T-helper 22 cell (primary cell): ENCODE data around the gene PRKCQ.
A peak's percentile ranks its signal among the peaks of the same experiment; 100 is the strongest.
"Not testable (repeated sequence)": the region's sequence is repeated elsewhere in the genome, so short reads cannot be mapped to it uniquely, and the experiment has no call there.

Source experiments
- DNase-seq: peaks from one replicate; pipeline ENCODE4 v3.0.0-alpha.2; 2020; ENCODE audit warnings: low read depth

The PRKCQ gene

DNA sequence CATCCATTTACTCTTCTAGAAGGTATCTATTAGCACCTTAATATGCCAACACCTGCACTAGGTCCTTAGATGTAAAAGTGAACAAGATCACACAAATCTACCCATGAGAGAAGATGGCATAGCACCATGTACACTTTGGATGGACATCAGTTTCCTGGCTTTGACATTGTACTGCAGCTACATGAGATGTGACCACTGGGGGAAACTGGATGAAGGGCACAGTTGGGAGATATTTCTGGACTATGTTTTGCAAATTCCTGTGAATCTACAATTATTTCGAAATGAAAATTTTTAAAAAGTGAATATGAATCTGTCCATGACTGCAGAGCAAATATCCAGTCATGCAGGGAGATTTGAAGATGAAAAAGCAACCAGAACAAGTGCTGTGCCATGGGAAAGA, 124.5 kb downstream of the PRKCQ start:
- no peak for DNase-seq

DNA sequence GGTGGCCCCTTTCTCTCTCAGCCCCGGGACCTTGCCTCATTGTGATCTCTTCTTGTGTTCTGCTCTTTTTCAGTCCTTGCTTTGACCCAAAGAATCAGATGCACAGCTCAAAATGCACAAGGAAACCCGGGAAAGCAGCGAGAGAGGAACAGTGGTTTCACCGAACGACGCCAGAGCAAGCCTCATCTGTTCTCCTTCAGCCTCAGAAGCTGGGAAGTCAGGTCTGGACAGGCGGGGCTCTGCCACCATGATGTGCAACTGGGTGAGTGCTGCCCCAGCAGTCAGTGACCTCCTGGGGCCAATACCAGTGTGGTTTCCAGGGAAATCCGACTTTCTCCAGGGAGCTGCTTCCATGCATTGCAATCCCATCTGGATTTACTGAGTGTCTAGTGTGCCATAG, 133.4 kb downstream of the PRKCQ start:
- DNase-seq, result no peak

DNA sequence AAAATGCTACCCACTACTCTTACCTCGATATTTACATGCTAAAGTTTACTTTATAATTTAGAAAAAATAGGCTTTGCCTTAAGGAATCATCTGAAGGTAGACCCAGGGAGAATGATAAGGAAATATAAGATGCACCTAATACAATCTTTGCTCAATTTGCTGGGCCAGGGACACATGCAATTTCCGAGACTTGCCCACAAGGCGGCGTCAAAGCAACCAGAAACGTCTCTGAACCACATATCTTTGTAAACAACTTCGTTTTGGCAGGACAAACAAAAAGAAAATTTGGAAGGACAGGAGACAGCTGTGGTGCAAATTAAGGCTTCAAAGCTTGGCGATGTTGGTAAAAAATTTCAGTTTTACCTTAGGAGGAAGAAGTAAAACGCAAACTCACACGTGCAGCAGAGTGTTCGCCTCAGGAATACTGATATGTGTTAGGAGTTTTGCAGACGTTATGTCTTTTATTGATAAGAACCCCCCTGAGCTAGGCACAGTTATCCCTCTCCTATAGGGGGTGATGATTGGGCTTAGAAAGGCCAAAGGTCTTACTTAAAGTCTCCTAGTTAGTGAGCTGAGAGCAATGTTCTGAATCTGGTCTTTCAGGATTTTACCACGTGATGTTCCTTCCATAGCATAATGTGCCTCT, 134.3 kb downstream of the PRKCQ start:
- DNase-seq, result peak; percentile 9

DNA sequence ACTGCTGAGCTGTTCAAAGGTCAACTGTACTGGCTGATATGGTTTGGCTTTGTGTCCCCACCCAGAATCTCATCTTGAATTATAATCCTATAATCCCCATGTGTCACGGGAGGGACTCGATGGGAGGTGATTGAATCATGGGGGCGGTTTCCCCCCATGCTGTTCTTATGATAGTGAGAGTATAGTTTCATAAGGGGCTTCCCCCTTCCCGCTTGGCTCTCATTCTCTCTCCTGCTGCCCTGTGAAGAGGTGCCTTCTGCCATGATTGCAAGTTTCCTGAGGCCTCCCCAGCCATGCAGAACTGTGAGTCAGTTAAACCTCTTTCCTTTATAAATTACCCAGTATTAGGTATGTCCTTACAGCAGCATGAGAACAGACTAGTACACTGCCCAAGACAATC, 140.2 kb downstream of the PRKCQ start:
- not testable (repeated sequence) for DNase-seq

DNA sequence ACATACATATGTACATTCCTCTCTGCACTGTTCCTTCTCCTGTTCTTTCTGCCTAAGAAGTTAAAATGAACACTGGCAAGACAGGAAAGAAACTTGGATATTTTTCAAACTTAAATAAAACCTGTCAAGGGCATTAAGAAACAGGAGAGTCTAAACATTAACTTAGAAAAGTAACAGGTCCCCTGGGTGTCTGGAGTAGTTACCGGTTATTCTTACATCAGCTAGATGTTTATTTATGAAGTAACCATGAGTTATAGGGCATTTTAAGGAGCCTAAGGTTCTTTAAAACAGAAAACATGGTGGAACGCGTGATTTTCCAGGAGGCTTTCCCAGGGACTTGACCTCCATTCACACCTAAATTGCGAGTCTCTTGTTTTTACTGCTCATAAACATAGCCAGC, 148.2 kb downstream of the PRKCQ start:
- no peak for DNase-seq

DNA sequence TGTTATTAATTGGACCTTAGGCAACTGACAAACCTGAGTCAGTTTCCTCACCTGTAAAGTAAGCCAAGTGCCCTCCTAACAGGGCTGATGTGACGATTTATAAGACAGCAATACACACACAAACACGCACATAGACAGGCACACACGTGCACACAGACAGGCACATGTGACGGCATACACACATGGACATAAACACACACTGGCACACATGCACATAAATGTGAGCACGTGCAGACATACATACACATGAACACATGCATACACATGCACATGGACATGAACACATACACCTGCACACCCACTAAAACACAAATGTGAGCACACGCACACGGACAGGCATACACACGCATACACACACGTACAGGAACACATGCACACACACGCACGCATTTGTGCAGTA, 148.9 kb downstream of the PRKCQ start:
- DNase-seq, result no peak

DNA sequence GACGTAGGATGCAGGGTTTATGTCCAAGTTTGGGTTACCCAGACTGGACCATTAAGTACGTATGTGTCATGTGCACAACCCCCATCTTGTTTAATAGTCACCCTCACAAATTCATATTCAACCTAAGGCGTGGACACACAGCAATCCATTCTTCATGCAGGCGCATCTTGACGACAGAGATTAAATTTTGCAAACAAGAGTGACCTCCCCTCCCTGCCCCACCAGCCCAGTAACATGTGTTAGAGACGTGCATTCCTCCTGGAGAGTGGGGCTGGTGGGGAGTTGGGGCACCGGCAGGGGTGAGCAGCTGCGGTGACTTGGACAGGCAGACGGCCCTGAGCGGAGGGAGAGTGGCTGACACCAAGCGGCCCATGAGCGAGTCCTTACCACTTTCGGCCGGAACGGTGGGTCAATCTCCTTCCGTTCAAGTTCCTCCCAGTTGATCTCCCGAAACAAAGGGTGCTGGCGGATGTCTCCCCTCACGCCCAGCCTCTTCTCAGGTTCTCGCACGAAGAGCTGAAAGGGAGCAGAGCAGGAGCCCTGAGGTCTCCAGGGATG, 149.6 kb downstream of the PRKCQ start:
- no peak for DNase-seq

DNA sequence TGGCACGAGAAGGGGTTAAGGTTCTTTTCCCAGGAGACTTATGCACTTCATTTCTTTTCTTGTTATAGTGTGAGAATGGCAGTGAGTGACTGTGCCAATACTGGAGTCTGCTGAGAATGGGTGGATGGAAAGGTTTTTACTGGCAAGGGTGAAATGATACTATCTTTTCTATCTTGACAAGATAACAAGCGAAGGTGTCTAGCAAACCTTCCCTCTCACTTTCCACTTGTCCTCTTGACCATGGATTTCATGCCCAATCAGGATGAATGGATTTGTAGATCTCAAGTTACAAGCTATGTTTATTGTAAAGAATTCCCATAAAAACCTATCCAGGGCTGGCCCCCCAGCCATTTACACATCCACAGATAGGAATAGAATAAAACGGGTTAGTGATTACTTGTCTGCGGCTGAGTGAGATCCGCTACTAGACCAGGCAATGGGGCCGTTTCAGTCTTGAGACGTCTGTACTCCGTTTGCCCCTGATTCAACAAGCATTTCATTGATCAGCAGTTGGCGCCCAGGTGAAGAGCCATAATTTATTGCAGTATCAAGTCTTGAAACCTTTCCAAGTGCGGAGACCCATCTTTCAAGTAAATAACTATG, 152.6 kb downstream of the PRKCQ start:
- DNase-seq, result no peak

DNA sequence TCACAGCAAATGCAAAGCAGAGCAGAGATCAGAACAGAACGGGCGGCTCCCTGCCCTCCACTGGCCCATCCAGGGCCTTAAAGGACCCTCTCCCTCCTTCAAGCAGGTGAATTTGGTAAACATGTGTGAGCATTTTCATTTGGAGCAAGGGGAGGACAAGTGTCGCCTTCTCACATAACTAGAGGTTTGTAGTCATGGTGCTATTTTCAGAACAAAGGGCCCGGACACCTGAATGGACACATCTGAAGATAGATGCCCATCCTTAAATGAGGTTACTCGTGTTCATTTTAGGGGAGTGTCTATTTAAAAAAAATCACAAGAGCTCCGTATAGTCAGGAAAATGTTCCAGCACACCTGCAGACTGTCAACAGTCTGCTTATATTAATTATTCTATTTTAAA, 153.8 kb downstream of the PRKCQ start:
- DNase-seq, result no peak

DNA sequence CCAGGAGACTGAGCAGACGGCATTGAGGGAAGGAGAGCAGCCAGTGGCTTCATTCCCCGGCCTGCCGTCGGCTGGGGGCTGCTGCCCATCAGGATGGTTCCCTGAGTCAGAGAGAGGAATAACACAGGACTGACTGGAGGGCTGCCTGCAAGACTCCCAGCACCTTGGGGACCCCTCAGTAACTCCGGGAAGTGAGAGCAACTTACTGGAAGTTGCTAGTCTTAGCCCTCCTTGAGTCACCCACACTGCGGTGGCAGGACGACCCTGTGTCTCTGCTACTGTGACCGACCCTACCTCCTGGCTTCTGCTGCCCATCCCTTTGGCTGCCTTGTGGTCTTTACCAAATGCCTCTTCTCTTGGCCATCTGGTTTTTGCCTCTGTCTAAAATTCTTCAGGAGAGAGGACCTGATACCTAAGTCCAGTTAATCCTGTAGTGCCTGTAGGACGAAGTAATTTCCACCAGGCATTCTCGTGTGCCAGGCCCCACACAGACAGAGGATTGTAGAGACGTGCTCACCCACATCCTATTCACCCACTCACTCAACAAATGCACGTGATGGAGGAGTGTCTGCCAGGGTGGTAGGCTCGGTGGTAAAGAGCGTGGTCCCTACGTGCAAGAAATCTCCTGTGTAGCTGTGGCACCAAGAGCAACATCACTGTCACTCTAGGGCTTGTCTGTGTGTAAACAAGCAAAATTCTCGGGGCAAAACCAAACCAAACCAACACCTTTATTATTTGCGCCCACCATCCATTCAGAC, 156.5 kb downstream of the PRKCQ start:
- DNase-seq, result no peak

DNA sequence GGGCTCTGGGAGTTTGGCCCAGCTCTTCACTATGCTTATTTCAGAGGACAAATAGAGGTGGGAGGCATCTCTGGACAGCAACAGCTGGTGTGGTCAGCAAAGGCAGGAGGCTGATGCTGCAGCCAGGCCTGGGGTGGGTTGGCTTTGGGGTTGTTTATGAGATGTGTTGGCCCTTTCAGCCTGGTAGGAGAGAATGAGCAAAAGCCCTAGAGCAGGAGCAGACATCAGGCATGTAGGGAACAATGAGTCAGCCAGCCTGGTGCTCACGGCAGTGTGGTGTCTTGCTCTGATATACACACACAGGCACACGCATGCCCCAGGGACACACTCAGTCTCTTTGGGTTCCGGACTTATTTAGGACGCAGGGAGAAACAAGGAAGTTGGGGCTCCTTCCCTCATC, 157.1 kb downstream of the PRKCQ start:
- DNase-seq, result no peak

DNA sequence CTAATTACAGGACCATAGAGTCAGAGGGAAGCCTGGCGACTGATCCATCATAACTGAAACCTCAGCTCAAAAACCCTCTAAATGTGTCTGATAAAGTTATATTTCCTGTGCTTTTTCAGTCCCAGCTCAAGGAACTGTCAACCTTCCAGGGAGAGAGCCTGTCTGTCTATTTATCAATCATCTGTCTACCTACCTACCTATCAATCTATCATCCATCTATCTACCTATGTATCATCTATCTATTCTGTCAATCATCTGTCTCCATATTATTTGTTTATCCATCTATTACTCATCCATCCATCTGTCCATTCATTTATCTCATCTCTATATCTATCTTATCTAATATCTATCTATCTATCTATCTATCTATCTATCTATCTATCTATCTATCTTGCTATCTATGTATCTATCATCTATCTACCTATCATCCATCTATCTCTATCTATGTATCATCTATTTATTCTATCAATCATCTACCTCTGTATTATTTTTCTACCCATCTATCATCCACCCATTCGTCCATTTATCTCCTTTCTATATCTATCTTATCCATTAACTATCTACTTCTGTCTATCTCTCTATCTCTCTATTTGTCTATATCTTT, 161.4 kb downstream of the PRKCQ start:
- DNase-seq, result no peak

DNA sequence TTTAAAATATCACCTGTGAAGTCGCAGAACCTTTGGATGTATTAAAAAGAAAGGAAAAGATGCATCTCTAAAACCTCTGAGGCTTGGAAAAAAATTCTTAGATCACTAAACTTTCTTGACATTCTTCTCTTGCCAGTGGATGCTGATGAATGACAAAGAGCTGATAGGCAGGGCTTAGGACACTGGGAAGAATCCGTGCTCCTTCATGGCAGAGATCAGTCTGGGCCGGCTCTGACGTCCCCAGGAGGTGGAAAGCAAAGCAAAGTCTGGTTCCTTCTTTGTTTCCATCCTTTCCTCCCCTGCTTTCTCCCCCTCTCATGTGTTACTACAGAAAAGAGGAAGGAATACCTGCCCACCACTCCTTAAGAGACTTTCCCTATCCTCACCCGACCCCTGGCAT, 161.9 kb downstream of the PRKCQ start:
- DNase-seq, result no peak

DNA sequence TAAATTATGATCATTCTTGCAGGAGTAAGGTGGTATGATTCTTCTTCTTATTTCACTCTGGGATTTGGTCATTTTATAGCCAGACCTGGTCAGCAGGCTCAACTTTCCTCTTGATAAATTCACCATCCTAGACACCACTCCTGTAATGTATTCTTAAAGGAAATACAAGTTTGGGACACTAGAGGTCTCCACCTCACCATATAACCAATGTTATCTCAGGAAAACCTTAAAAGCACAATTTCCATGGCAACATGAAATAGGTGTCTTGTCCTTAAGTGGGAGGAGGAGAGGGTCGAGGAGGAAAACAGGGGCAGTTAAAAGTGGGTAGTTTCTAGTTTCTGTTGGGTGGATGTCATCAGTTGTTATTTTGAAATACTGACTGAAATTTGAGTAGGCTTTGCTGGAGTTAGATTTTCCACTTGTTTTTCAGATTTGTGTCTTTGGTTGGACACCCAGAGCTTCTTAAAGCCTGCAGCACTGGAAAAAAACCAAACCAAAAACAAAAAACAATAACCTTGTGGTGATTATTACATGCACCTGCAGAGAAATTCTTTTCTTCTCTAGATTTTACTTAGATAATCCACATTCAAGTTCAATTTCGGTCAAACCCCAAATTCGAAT, 163.1 kb downstream of the PRKCQ start:
- no peak for DNase-seq

DNA sequence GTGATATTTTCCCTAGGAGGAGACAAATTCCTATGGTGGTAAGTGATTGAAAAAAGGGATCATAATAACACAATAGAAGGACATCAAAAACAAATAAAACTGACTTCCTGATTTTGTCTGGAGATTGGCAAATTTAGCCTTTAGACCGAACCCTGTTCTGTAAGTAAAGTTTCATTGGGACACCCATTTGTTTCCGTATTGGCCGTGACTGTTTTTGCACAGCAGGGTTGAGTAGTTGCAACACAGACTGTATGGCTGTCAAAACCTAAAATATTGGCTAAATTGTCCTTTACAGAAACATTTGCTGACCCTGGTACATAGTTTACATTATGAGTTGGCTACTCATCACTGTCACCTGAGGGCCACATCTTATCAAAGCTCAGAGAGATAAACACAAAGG, 168.6 kb downstream of the PRKCQ start:
- no peak for DNase-seq

DNA sequence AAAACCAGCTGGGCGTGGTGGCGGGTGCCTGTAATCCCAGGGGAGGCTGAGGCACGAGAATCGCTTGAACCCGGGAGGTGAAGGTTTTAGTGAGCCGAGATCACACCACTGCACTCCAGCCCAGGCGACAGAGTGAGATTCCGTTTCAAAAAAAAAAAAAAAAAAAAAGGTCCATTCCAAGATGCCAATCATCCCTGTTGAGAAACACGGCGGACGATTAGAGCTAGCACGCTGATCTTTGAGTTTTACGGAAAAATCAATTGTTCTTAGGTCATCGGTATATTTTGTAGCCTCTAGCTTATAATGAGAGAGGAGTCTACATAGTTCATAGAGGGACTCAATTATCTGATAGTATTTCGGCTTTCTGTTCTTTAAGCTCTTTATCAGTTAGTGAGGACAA, 169.2 kb downstream of the PRKCQ start:
- no peak for DNase-seq

DNA sequence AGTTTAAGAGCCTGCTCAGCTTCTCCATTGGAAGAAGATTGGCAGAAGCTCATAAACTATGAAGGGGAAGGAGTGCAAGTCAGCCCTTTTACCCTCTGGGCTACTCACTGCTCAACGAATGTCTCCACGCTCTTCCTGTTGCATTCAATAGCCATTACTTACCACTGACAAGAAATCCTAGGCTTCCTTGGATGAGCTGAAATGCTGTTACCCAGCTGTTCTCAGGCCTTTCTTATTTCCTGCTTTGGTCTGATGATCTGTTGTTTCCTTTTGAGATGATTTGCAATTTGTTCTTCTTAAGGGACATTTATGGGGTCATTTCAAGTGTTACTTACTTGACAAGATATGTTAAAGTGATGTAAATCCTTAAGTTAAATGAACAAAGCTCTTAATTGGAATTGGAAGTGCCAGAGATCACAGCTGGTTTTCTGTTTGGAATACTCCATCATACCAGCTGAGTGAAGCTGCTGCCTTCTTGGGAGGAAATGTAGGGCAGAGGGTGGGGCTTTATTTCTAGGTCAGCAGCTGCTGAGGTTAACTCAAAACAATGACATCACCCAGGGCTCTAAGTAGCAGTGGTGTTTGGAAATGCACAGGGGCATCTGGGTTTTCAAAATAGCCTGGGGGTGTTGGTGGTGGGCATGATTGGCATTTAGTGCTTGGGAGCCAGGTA, 170.0 kb downstream of the PRKCQ start:
- DNase-seq, result peak; percentile 39

DNA sequence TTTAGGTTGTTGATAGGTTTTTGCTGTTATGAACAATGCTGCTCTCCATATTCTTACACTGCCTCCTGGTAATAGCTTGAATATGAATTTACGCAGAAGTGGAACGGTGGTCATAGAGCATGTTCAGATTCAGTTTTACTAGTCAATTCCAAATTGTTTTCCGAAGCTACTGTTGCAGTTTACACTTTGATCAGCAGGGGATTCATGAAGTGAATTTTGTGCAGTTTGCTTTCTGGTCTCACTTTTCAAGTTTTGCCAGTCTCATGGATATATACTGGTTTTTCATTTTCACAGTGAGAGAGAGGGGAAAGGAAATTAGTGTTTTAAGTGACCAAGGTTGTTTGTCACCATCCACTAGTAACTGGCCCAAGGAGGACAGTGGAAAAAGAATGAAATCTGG, 171.3 kb downstream of the PRKCQ start:
- DNase-seq, result no peak

DNA sequence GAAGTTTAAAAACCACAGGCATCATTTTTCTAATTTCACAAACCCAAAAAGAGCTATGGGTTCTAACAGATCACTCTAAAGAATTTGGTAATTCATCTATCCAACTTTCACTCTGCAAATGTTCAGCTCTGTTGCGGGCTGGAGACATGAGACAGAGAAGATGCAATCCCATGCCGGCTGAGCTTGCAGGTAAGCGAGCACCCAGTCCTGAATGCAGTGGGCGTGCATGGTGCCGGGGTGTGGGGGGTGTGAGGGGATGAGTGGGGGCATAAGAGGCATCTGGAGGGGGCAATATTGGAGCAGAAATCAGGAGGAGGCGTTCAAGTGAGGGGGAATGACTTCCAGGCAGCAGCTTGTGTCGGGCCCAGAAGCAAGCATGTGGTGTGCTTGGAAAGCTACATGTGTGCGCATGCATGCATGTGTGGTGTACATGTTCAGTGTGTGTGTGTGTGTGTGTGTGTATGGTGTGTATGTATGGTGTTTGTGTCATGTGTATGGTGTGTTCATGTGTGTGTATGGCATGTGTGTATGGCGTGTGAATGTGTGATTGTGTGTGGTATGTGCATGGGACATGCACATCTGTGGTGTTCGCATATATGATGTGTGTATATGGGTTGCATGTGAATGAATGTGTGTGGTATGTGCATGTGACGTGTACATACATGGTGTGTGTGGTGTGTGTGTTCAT, 172.9 kb downstream of the PRKCQ start:
- no peak for DNase-seq

DNA sequence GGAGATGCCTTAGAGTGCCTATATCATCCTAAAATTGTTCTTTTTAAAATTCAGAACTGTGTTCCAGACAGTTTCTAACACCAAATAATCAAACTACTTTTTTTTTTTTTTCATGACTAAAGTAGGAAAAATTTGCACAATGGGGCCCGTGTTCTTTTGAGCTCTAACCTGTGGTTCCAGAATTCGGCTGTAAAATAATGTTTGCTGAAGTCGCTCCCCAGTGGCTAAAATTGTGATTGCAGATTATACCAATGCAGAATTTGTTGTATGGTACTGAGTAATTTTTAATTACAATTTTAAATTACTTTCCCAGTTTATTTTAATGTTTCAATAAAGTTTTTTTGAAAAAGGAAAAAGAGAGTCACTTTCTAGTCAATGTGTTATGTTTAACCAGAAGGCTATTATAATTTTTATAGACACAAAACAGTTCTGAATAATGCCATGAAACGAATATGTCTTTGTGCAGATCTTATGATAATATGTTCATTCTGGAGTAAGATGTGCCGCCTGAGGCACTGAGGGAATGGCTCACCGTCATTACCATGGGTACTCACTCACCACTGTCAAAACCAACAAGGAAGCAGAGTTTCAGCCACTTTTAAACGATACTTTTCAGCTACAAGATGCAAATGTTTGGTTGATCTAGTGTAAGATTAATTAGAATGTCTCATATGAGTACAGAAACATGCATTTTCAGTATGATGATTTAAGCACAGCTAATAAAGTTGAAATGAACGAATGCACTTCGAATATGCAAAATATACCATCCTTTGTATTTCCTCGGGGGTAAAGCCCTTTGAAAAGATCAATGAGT, 173.6 kb downstream of the PRKCQ start:
- DNase-seq, result no peak
